Thyroid gland (tissue), 4 donors: Measurements from ENCODE around the gene VPS45.

Experiments used
- CTCF ChIP-seq, 6 experiments: fragments of 200-600 bp in 3 of 6; fragments of 450-650 bp in 3 of 6; sonication (generic) in 3 of 6; IDR thresholded peaks; one replicate each; pipeline ENCODE4 v1.5.1; 2016 to 2019; ENCODE audit warnings: antibody characterized with exemption in 6 of 6, mild to moderate bottlenecking in 2 of 6, inconsistent platforms in 1 of 6, moderate library complexity in 1 of 6
- POLR2A ChIP-seq, 2 donors: fragments of 450-650 bp; IDR thresholded peaks; one replicate each; pipeline ENCODE4 v1.6.1; 2017; ENCODE audit warnings: antibody characterized with exemption in 2 of 2, mild to moderate bottlenecking in 2 of 2, moderate library complexity in 1 of 2

- TF ChIP-seq CTCF (IDR thresholded peaks at IDR 0.05): no peak
- TF ChIP-seq POLR2A (IDR thresholded peaks at IDR 0.05): no peak
Measured at GRCh38 chr1:150141452-150141851, 73.9 kb downstream of the VPS45 start.
